Forelimb muscle (tissue), 1 donor: ENCODE measurements around the gene VSTM2L. TPM values are rescaled to one million over a fixed set of nuclear protein-coding genes. Genes with fewer than 3 reads are reported as not detected.

Experiments
- DNase-seq: peaks from one replicate; pipeline ENCODE4 v3.0.0-alpha.2; 2013; ENCODE audit warnings: low read depth
- polyA plus RNA-seq: library from polyadenylated mRNA; unstranded; fragments of 120-200 nt; gene quantifications from one replicate; pipeline ENCODE4 v1.2.1, GENCODE V29; 2013; ENCODE audit not compliant: insufficient read length

VSTM2L gene
- polyA plus RNA-seq, 1 donor: 3.5 TPM

GRCh38 chr20:37899105-37900045, 3.6 kb upstream of the VSTM2L start:
- no peak for DNase-seq

GRCh38 chr20:37901240-37901639, 1.7 kb upstream of the VSTM2L start:
- DNase-seq: no peak

- DNase-seq: no peak
Measured at GRCh38 chr20:37901654-37902503, 1.0 kb upstream of the VSTM2L start.

- no peak for DNase-seq
Measured at GRCh38 chr20:37903317-37904007, 535 bp downstream of the VSTM2L start.

GRCh38 chr20:37904008-37904642, 1.2 kb downstream of the VSTM2L start:
- DNase-seq: no peak

- no peak for DNase-seq
Measured at GRCh38 chr20:37904845-37905373, 2.0 kb downstream of the VSTM2L start.

- DNase-seq: no peak
Measured at GRCh38 chr20:37905671-37906613, 3.0 kb downstream of the VSTM2L start.

- no peak for DNase-seq
Measured at GRCh38 chr20:37907330-37907676, 4.4 kb downstream of the VSTM2L start.

- no peak for DNase-seq
Measured at GRCh38 chr20:37907677-37908401, 4.9 kb downstream of the VSTM2L start.

- no peak for DNase-seq
Measured at GRCh38 chr20:37911261-37911660, 8.3 kb downstream of the VSTM2L start.

GRCh38 chr20:37911838-37912281, 8.9 kb downstream of the VSTM2L start:
- peak; percentile 83 for DNase-seq

GRCh38 chr20:37912874-37913273, 9.9 kb downstream of the VSTM2L start:
- no peak for DNase-seq

- no peak for DNase-seq
Measured at GRCh38 chr20:37913567-37914366, 10.8 kb downstream of the VSTM2L start.

GRCh38 chr20:37914367-37914671, 11.4 kb downstream of the VSTM2L start:
- DNase-seq: no peak

- DNase-seq: no peak
Measured at GRCh38 chr20:37914672-37915433, 11.9 kb downstream of the VSTM2L start.

- DNase-seq: no peak
Measured at GRCh38 chr20:37915434-37915787, 12.5 kb downstream of the VSTM2L start.

- DNase-seq: no peak
Measured at GRCh38 chr20:37915800-37916570, 13.1 kb downstream of the VSTM2L start.
